ENCODE measurements around the gene ZWILCH.

The ZWILCH gene

GRCh38 chr15:66590435-66590834 lies 85.3 kb downstream of the ZWILCH start:
- Histone ChIP-seq H3K4me2 (ENCODE audit: low read length) (no peak overlapping the region), H3K4me3 (ENCODE audit: low read length) (no peak overlapping the region), H3K9ac (ENCODE audit: low read length) (no peak overlapping the region), H3K36me3 (replicated peaks; ENCODE audit: low read depth, low read length) (no peaks in the 10 kb centered on the region), H3K9me3 (ENCODE audit: insufficient read depth, low read length) (no peaks in the 10 kb centered on the region), H4K20me1 (ENCODE audit: insufficient read depth, low read length) (no peaks in the 10 kb centered on the region), H3K27ac (ENCODE audit: low read length) (no peak overlapping the region), H3K4me1 (ENCODE audit: low read length) (no peaks in the 10 kb centered on the region), H3K79me2 (ENCODE audit: low read length) (no peaks in the 10 kb centered on the region), H3K27me3 (ENCODE audit: low read depth, low read length) (peaks cover 11% of the 10 kb centered on the region; the same call in 1 of the 2 replicates), H2AFZ (ENCODE audit: low read depth, low read length) (no peak overlapping the region)
- TF ChIP-seq CTCF (IDR thresholded peaks at IDR 0.05; ENCODE audit: low read depth, low read length) (no peak), EZH2phosphoT487 (IDR thresholded peaks at IDR 0.05; ENCODE audit: low read depth) (no peak)

- Histone ChIP-seq H3K27me3 (ENCODE audit: low read depth, low read length) (peaks cover 8% of the 10 kb centered on the region; the same call in 1 of the 2 replicates), H3K4me3 (ENCODE audit: low read length) (no peak overlapping the region), H3K4me1 (ENCODE audit: low read length) (no peaks in the 10 kb centered on the region), H3K9ac (ENCODE audit: low read length) (no peak overlapping the region), H3K36me3 (replicated peaks; ENCODE audit: low read depth, low read length) (no peaks in the 10 kb centered on the region), H3K4me2 (ENCODE audit: low read length) (no peak overlapping the region), H3K79me2 (ENCODE audit: low read length) (no peaks in the 10 kb centered on the region), H4K20me1 (ENCODE audit: insufficient read depth, low read length) (no peaks in the 10 kb centered on the region), H2AFZ (ENCODE audit: low read depth, low read length) (no peak overlapping the region), H3K27ac (ENCODE audit: low read length) (no peak overlapping the region), H3K9me3 (ENCODE audit: insufficient read depth, low read length) (no peaks in the 10 kb centered on the region)
- TF ChIP-seq CTCF (IDR thresholded peaks at IDR 0.05; ENCODE audit: low read depth, low read length) (no peak), EZH2phosphoT487 (IDR thresholded peaks at IDR 0.05; ENCODE audit: low read depth) (no peak)
Measured at GRCh38 chr15:66591322-66591862, 86.3 kb downstream of the ZWILCH start.

GRCh38 chr15:66592505-66593218 lies 87.5 kb downstream of the ZWILCH start:
- Histone ChIP-seq H3K36me3 (replicated peaks; ENCODE audit: low read depth, low read length) (no peaks in the 10 kb centered on the region), H4K20me1 (ENCODE audit: insufficient read depth, low read length) (no peaks in the 10 kb centered on the region), H3K79me2 (ENCODE audit: low read length) (no peaks in the 10 kb centered on the region), H3K4me3 (ENCODE audit: low read length) (no peak overlapping the region), H3K9ac (ENCODE audit: low read length) (no peak overlapping the region), H3K27me3 (ENCODE audit: low read depth, low read length) (peaks cover 3% of the 10 kb centered on the region; the same call in 1 of the 2 replicates), H3K27ac (ENCODE audit: low read length) (no peak overlapping the region), H2AFZ (ENCODE audit: low read depth, low read length) (no peak overlapping the region), H3K9me3 (ENCODE audit: insufficient read depth, low read length) (no peaks in the 10 kb centered on the region), H3K4me1 (ENCODE audit: low read length) (no peaks in the 10 kb centered on the region), H3K4me2 (ENCODE audit: low read length) (no peak overlapping the region)
- TF ChIP-seq CTCF (IDR thresholded peaks at IDR 0.05; ENCODE audit: low read depth, low read length) = no peak
- no peak for TF ChIP-seq EZH2phosphoT487 (IDR thresholded peaks at IDR 0.05; ENCODE audit: low read depth)

GRCh38 chr15:66593219-66593780 lies 88.2 kb downstream of the ZWILCH start:
- no peaks in the 10 kb centered on the region for H3K79me2 ChIP-seq (ENCODE audit: low read length)
- no peak for TF ChIP-seq CTCF (IDR thresholded peaks at IDR 0.05; ENCODE audit: low read depth, low read length)
- no peak for TF ChIP-seq EZH2phosphoT487 (IDR thresholded peaks at IDR 0.05; ENCODE audit: low read depth)
- H3K36me3 ChIP-seq (replicated peaks; ENCODE audit: low read depth, low read length) = no peaks in the 10 kb centered on the region
- H3K27ac ChIP-seq (ENCODE audit: low read length) = no peak overlapping the region
- no peaks in the 10 kb centered on the region for H4K20me1 ChIP-seq (ENCODE audit: insufficient read depth, low read length)
- H3K9me3 ChIP-seq (ENCODE audit: insufficient read depth, low read length) = no peaks in the 10 kb centered on the region
- no peak overlapping the region for H3K4me2 ChIP-seq (ENCODE audit: low read length)
- H3K9ac ChIP-seq (ENCODE audit: low read length) = no peak overlapping the region
- no peaks in the 10 kb centered on the region for H3K27me3 ChIP-seq (ENCODE audit: low read depth, low read length)
- no peak overlapping the region for H2AFZ ChIP-seq (ENCODE audit: low read depth, low read length)
- H3K4me1 ChIP-seq (ENCODE audit: low read length) = no peaks in the 10 kb centered on the region
- H3K4me3 ChIP-seq (ENCODE audit: low read length) = no peak overlapping the region
